Uterus (tissue), 2 donors: ENCODE results near the gene OR51D1.

Experiments used
- CTCF ChIP-seq, 4 experiments: fragments of 200-600 bp in 2 of 4; fragments of 450-650 bp in 2 of 4; sonication (generic) in 2 of 4; IDR thresholded peaks; one replicate each; pipeline ENCODE4 v1.5.1; 2016 to 2019; ENCODE audit warnings: antibody characterized with exemption in 4 of 4, mild to moderate bottlenecking in 2 of 4, moderate library complexity in 1 of 4
- POLR2A ChIP-seq, 2 donors: fragments of 450-650 bp; IDR thresholded peaks; one replicate each; pipeline ENCODE4 v1.6.1; 2016; ENCODE audit warnings: antibody characterized with exemption in 2 of 2, mild to moderate bottlenecking in 1 of 2, moderate library complexity in 1 of 2

- no peak for TF ChIP-seq CTCF (IDR thresholded peaks at IDR 0.05)
- no peak for TF ChIP-seq POLR2A (IDR thresholded peaks at IDR 0.05)
Measured at GRCh38 chr11:4673781-4674180, 36.5 kb downstream of the OR51D1 start.
